ENCODE data around the gene PRKG1.

DNA sequence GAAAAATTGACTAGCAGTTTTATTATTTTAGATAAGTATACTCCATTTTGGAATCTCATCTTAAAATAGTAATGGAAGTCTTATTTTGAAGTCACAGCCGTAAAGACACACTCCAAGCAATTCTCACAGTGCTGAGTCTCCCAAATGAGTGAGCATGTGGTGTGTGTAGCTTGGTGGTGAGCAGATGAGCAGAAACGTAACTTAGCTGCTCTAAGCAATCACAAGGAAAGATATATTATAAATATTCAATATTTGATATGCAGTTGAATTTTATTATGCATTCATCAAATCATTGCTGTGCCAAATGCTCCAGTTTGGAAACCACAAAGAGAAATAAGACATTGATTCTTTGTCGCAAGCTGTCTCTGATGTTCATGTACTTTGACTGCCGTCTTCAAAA is 563.9 kb downstream of the PRKG1 start:
- TF ChIP-seq, protein P1, sequence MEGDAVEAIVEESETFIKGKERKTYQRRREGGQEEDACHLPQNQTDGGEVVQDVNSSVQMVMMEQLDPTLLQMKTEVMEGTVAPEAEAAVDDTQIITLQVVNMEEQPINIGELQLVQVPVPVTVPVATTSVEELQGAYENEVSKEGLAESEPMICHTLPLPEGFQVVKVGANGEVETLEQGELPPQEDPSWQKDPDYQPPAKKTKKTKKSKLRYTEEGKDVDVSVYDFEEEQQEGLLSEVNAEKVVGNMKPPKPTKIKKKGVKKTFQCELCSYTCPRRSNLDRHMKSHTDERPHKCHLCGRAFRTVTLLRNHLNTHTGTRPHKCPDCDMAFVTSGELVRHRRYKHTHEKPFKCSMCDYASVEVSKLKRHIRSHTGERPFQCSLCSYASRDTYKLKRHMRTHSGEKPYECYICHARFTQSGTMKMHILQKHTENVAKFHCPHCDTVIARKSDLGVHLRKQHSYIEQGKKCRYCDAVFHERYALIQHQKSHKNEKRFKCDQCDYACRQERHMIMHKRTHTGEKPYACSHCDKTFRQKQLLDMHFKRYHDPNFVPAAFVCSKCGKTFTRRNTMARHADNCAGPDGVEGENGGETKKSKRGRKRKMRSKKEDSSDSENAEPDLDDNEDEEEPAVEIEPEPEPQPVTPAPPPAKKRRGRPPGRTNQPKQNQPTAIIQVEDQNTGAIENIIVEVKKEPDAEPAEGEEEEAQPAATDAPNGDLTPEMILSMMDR (IDR thresholded peaks at IDR 0.05): no peak
- no peak for TF ChIP-seq POLR2A (IDR thresholded peaks at IDR 0.05)
